VCaP (cell line): ENCODE results near the gene PXK.

Source experiments
- H3K27ac ChIP-seq: fragments of 450-650 bp; 2 replicates; pipeline ENCODE4 v1.5.1; 2017
- CTCF ChIP-seq: fragments of 450-650 bp; conservative IDR thresholded peaks from 2 replicates; pipeline ENCODE4 v1.5.1; 2017; ENCODE audit warnings: mild to moderate bottlenecking, moderate library complexity

The PXK gene

GRCh38 chr3:58361866-58362265 is 29.2 kb downstream of the PXK start:
- H3K27ac ChIP-seq: no peak overlapping the region
- no peak for TF ChIP-seq CTCF

- no peak overlapping the region for H3K27ac ChIP-seq
- TF ChIP-seq CTCF: no peak
Observed at GRCh38 chr3:58366699-58367098, 34.0 kb downstream of the PXK start.

DNA sequence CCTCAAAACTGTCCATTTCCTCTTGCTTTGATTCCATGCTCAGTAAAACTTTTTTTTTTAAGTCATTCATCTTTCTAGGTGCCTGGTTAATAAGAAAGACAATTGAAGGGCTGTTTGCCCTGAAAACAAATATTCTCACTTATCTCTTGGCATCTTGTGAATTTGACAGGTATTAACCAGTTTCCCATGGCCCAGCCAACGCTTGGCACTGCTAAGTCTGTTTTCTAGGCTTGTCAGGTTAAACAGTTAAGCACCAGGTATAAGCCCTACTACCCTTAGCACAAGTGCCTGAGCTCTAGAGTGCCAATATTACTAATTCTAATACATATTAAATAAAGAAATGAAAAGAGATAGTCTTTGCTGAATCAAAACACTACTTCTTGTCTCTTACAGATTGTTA is 36.3 kb downstream of the PXK start:
- TF ChIP-seq CTCF: no peak
- no peak overlapping the region for H3K27ac ChIP-seq

DNA sequence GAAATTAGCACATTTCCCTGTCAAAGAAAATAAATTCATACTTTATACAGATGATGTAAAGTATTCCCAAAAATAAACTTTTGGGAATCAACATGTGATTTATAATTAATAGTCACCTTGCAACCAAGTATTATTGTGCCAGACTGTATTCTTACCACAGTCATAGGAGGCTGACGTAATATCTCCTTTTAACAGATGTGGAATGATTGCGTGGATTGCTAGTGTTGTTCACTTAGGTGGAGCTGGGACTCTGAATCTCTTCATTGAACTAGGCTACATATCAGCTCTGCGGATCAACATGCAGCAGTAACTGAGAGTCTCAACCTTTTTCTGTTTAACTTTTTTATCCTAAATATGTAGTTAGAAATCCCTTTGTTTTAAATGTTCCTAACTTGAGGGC is 37.2 kb downstream of the PXK start:
- no peak overlapping the region for H3K27ac ChIP-seq
- TF ChIP-seq CTCF: no peak

GRCh38 chr3:58370407-58370806 is 37.7 kb downstream of the PXK start:
- no peak overlapping the region for H3K27ac ChIP-seq
- TF ChIP-seq CTCF: no peak

- no peak for TF ChIP-seq CTCF
- H3K27ac ChIP-seq: no peak overlapping the region
Observed at GRCh38 chr3:58371754-58372153, 39.1 kb downstream of the PXK start.

DNA sequence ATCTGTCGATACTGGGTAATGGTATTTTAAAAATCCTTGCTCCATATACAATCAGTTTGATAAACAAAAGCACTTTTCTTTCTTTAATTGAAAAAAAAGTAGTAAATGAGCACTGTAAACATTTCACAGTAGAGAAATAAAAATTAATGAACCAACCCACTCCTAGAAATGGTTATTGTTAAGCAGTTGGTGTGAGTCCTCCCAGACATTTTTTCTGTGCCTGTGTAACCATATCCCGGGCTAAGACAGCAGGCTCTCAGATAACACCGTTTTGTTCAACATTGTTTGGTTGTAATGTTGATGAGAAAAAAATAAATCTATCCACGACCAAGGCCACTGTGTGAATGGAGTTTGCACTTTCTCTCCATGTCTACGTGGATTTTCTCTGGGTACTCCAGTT is 42.6 kb downstream of the PXK start:
- no peak for TF ChIP-seq CTCF
- H3K27ac ChIP-seq: no peak overlapping the region

- no peak for TF ChIP-seq CTCF
- H3K27ac ChIP-seq: no peak overlapping the region
Observed at GRCh38 chr3:58377168-58377567, 44.5 kb downstream of the PXK start.
